Activated B cell treated with CpG ODN at 0.5 μM for 24 hours (primary cell): Measurements from ENCODE around the gene MAPKAPK2. TPM values are rescaled to one million over a fixed set of nuclear protein-coding genes. Genes with fewer than 3 reads are reported as not detected.

Source experiments
- ATAC-seq: fragments of 200-7000 bp; cut with Tn5 transposase; one replicate; pipeline ENCODE4 v1.10.0; 2021; ENCODE audit warnings: low read depth, mild to moderate bottlenecking, moderate library complexity
- CTCF ChIA-PET: fragments of 350-600 bp; sonication (Branson Sonifier 250); formaldehyde crosslinking; loops from one replicate; lab custom pipeline; 2021; ENCODE audit warnings: antibody characterized with exemption; lab: Charles Lee
- POLR2A ChIA-PET: fragments of 350-600 bp; sonication (Branson Sonifier 250); formaldehyde crosslinking; loops from one replicate; lab custom pipeline; 2021; ENCODE audit warnings: antibody characterized with exemption; lab: Charles Lee
- DNase-seq: peaks from one replicate; pipeline ENCODE4 v3.0.0; 2022
- H3K27ac Mint-ChIP-seq: one replicate; pipeline ENCODE4 v1.8.0; 2020; ENCODE audit warnings: mixed read lengths
- H3K27me3 Mint-ChIP-seq: one replicate; pipeline ENCODE4 v1.8.0; 2021; ENCODE audit warnings: mixed read lengths
- H3K36me3 Mint-ChIP-seq: one replicate; pipeline ENCODE4 v1.8.0; 2021; ENCODE audit warnings: low read depth, mixed read lengths
- H3K4me1 Mint-ChIP-seq: one replicate; pipeline ENCODE4 v1.8.0; 2021; ENCODE audit warnings: mixed read lengths
- H3K4me3 Mint-ChIP-seq: one replicate; pipeline ENCODE4 v1.8.0; 2020; ENCODE audit warnings: mild to moderate bottlenecking, mixed read lengths
- H3K9me3 Mint-ChIP-seq: one replicate; pipeline ENCODE4 v1.8.0; 2020; ENCODE audit warnings: mixed read lengths
- intact Hi-C: fragments of 100-400 bp; cut with micrococcal nuclease; formaldehyde crosslinking; loops from one replicate; pipeline ENCODE4 v1.15.1; 2024
- total RNA-seq: library from RNA; stranded (reverse); gene quantifications from 2 replicates; pipeline ENCODE4 v1.2.3, GENCODE V29; 2022
- TF ChIP-seq, protein P1 (sequence below): fragments of 200-600 bp; IDR thresholded peaks from one replicate; pipeline ENCODE4 v1.8.0; 2022; ENCODE audit warnings: antibody characterized with exemption, mild to moderate bottlenecking

MAPKAPK2 gene
- total RNA-seq, 1 donor from 2014 or later = 72.1 TPM

DNA sequence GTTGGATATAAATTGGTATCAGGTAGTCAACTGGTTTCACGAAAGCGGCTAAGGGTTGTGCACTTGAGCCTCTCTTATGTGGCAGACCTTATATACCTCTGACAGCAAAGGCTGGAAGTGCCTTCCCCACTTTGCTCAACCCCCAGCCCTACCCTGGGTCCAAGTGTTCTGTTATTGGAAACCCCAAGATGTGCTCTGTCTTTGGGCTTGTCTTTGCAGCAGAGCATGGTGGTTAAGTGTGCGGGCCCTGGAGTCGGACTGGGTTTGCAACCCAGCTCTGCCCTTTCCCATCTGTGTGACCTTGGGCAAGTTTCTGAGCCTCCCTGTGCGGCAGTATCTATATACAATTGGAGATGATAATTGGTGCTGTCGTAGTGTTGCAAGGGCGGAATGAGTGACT is 98.8 kb downstream of the MAPKAPK2 start:
- peak overlapping the region; percentile 88 for H3K27ac Mint-ChIP-seq
- H3K36me3 Mint-ChIP-seq = no peaks in the 10 kb centered on the region
- no peaks in the 10 kb centered on the region for H3K9me3 Mint-ChIP-seq
- POLR2A ChIA-PET = interaction anchor here (0.7 to 4.4 kb wide), 9 partner anchors 8 to 104 kb away, joined by 3 to 67 read pairs (median 5); partner anchors contain the start of genes IL10 and IL19
- intact Hi-C loops = loop anchor here (5.0 kb wide), 1 partner anchor 34 kb away; no protein-coding TSS in a partner anchor
- TF ChIP-seq, protein P1, sequence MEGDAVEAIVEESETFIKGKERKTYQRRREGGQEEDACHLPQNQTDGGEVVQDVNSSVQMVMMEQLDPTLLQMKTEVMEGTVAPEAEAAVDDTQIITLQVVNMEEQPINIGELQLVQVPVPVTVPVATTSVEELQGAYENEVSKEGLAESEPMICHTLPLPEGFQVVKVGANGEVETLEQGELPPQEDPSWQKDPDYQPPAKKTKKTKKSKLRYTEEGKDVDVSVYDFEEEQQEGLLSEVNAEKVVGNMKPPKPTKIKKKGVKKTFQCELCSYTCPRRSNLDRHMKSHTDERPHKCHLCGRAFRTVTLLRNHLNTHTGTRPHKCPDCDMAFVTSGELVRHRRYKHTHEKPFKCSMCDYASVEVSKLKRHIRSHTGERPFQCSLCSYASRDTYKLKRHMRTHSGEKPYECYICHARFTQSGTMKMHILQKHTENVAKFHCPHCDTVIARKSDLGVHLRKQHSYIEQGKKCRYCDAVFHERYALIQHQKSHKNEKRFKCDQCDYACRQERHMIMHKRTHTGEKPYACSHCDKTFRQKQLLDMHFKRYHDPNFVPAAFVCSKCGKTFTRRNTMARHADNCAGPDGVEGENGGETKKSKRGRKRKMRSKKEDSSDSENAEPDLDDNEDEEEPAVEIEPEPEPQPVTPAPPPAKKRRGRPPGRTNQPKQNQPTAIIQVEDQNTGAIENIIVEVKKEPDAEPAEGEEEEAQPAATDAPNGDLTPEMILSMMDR = no peak
- ATAC-seq (no peak), DNase-seq (no peak)
- H3K27me3 Mint-ChIP-seq = no peaks in the 10 kb centered on the region
- H3K4me3 Mint-ChIP-seq = no peak overlapping the region
- CTCF ChIA-PET = interaction anchor here (1.7 to 2.6 kb wide), 2 partner anchors 11 to 49 kb away, joined by 6 to 14 read pairs; partner anchors contain the start of gene IL10
- H3K4me1 Mint-ChIP-seq = peaks cover 51% of the 10 kb centered on the region

Other genes with a start within 250 kb of the MAPKAPK2 start
- 52.9 and 56.3 TPM in 2 replicates for gene IKBKE, start 214.4 kb upstream of the MAPKAPK2 start, total RNA-seq
- gene RASSF5, start 177.4 kb upstream of the MAPKAPK2 start, total RNA-seq = 114 and 116 TPM in 2 replicates
- 61.2 and 65.4 TPM in 2 replicates for gene EIF2D, start 72.4 kb upstream of the MAPKAPK2 start, total RNA-seq
- 0.33 and 0.37 TPM in 2 replicates for gene DYRK3, start 49.4 kb upstream of the MAPKAPK2 start, total RNA-seq
- gene IL19, start 85.9 kb downstream of the MAPKAPK2 start, total RNA-seq = not detected in 2 replicates
- gene IL10, start 87.6 kb downstream of the MAPKAPK2 start, total RNA-seq = 2.8 and 3.4 TPM in 2 replicates
- not detected in 2 replicates for gene IL20, start 180.7 kb downstream of the MAPKAPK2 start, total RNA-seq
- not detected in 2 replicates for gene IL24, start 212.5 kb downstream of the MAPKAPK2 start, total RNA-seq
- gene FCMR, start 237.0 kb downstream of the MAPKAPK2 start, total RNA-seq = 134 and 146 TPM in 2 replicates